Loucy (cell line): ENCODE results near the gene MACROD2.

Experiments used
- H2AFZ ChIP-seq: fragments of 200-600 bp; sonication (generic); 2 replicates; pipeline ENCODE4 v1.6.0; 2016; ENCODE audit warnings: antibody characterized with exemption, mild to moderate bottlenecking, low read length, moderate library complexity
- H3F3A ChIP-seq: fragments of 200-600 bp; 2 replicates; pipeline ENCODE4 v1.6.0; 2016; ENCODE audit warnings: antibody characterized with exemption, low read depth, mild to moderate bottlenecking
- H3K27me3 ChIP-seq: fragments of 200-600 bp; sonication (generic); 2 replicates; pipeline ENCODE4 v1.6.1; 2014; ENCODE audit warnings: low read length, mild to moderate bottlenecking; ENCODE audit not compliant: insufficient read depth, poor library complexity, severe bottlenecking
- H3K36me3 ChIP-seq: fragments of 200-600 bp; sonication (generic); 2 replicates; pipeline ENCODE4 v1.6.1; 2016; ENCODE audit warnings: low read length; ENCODE audit not compliant: insufficient read depth
- H3K4me1 ChIP-seq: fragments of 200-600 bp; sonication (generic); 2 replicates; pipeline ENCODE4 v1.5.1; 2014; ENCODE audit warnings: low read length, mild to moderate bottlenecking; ENCODE audit not compliant: insufficient read depth, poor library complexity, severe bottlenecking
- H3K4me2 ChIP-seq: fragments of 200-600 bp; sonication (generic); 2 replicates; pipeline ENCODE4 v1.6.0; 2014; ENCODE audit warnings: antibody characterized with exemption, low read length, low read depth, mild to moderate bottlenecking; ENCODE audit not compliant: poor library complexity, severe bottlenecking
- H3K4me3 ChIP-seq: fragments of 200-600 bp; sonication (generic); 2 replicates; pipeline ENCODE4 v1.5.1; 2014; ENCODE audit warnings: low read length, mild to moderate bottlenecking, mixed read lengths; ENCODE audit not compliant: poor library complexity, severe bottlenecking
- H3K79me2 ChIP-seq: fragments of 200-600 bp; sonication (generic); 2 replicates; pipeline ENCODE4 v1.6.1; 2014; ENCODE audit warnings: low read length; ENCODE audit not compliant: insufficient read depth
- H3K9ac ChIP-seq: fragments of 200-600 bp; sonication (generic); 2 replicates; pipeline ENCODE4 v1.6.0; 2014; ENCODE audit warnings: mild to moderate bottlenecking, low read depth, low read length, moderate library complexity; ENCODE audit not compliant: poor library complexity, severe bottlenecking
- H3K9me2 ChIP-seq: fragments of 200-600 bp; sonication (generic); replicated peaks from 2 replicates; pipeline ENCODE4 v1.6.1; 2016; ENCODE audit warnings: low read depth, low read length, mixed read lengths
- H3K9me3 ChIP-seq: fragments of 200-600 bp; sonication (generic); 2 replicates; pipeline ENCODE4 v1.6.1; 2014; ENCODE audit warnings: mild to moderate bottlenecking, antibody characterized with exemption, low read length, low read depth; ENCODE audit not compliant: insufficient read depth
- H4K20me1 ChIP-seq: fragments of 200-600 bp; sonication (generic); 2 replicates; pipeline ENCODE4 v1.6.0; 2014; ENCODE audit warnings: antibody characterized with exemption, low read length, mild to moderate bottlenecking; ENCODE audit not compliant: insufficient read depth, poor library complexity, severe bottlenecking
- CTCF ChIP-seq: fragments of 200-600 bp; sonication (generic); conservative IDR thresholded peaks from 2 replicates; pipeline ENCODE4 v1.5.1; 2014; ENCODE audit warnings: mild to moderate bottlenecking, antibody characterized with exemption, low read length
- EZH2phosphoT487 ChIP-seq: fragments of 200-600 bp; IDR thresholded peaks from 2 replicates; pipeline ENCODE4 v1.6.1; 2018; ENCODE audit warnings: antibody characterized with exemption, mild to moderate bottlenecking, moderate library complexity, borderline replicate concordance

MACROD2 gene

GRCh38 chr20:14604143-14604542, 608.8 kb downstream of the MACROD2 start:
- Histone ChIP-seq H3K4me2 (no peak overlapping the region), H3K9me3 (no peaks in the 10 kb centered on the region), H3K36me3 (no peaks in the 10 kb centered on the region), H3K4me1 (no peaks in the 10 kb centered on the region), H3F3A (no peaks in the 10 kb centered on the region), H3K4me3 (no peak overlapping the region), H4K20me1 (no peaks in the 10 kb centered on the region), H3K9ac (no peak overlapping the region), H3K27me3 (no peaks in the 10 kb centered on the region), H3K9me2 (no peaks in the 10 kb centered on the region), H3K79me2 (no peaks in the 10 kb centered on the region), H2AFZ (no peak overlapping the region)
- TF ChIP-seq EZH2phosphoT487 (no peak), CTCF (no peak)

- H3K9me3 ChIP-seq, result no peaks in the 10 kb centered on the region
- no peak overlapping the region for H3K4me3 ChIP-seq
- no peaks in the 10 kb centered on the region for H3K4me1 ChIP-seq
- H3K9me2 ChIP-seq, result no peaks in the 10 kb centered on the region
- TF ChIP-seq CTCF, result no peak
- no peak for TF ChIP-seq EZH2phosphoT487
- no peaks in the 10 kb centered on the region for H3K79me2 ChIP-seq
- no peaks in the 10 kb centered on the region for H3K27me3 ChIP-seq
- H4K20me1 ChIP-seq, result no peaks in the 10 kb centered on the region
- H3K9ac ChIP-seq, result no peak overlapping the region
- no peak overlapping the region for H2AFZ ChIP-seq
- no peaks in the 10 kb centered on the region for H3K36me3 ChIP-seq
- no peaks in the 10 kb centered on the region for H3F3A ChIP-seq
- no peak overlapping the region for H3K4me2 ChIP-seq
Observed at GRCh38 chr20:14609328-14610221, 614.3 kb downstream of the MACROD2 start.

GRCh38 chr20:14611479-14611878, 616.2 kb downstream of the MACROD2 start:
- H3K9me2 ChIP-seq, result no peaks in the 10 kb centered on the region
- H3K9ac ChIP-seq, result no peak overlapping the region

More at GRCh38 chr20:14611479-14611878, 616.2 kb downstream of the MACROD2 start:
- TF ChIP-seq EZH2phosphoT487, result no peak
- no peak for TF ChIP-seq CTCF
- H3K4me1 ChIP-seq, result no peaks in the 10 kb centered on the region
- H3K79me2 ChIP-seq, result no peaks in the 10 kb centered on the region
- no peaks in the 10 kb centered on the region for H3K27me3 ChIP-seq
- no peak overlapping the region for H2AFZ ChIP-seq
- H4K20me1 ChIP-seq, result no peaks in the 10 kb centered on the region
- H3K4me2 ChIP-seq, result no peak overlapping the region
- no peaks in the 10 kb centered on the region for H3F3A ChIP-seq
- H3K4me3 ChIP-seq, result no peak overlapping the region
- H3K36me3 ChIP-seq, result no peaks in the 10 kb centered on the region
- H3K9me3 ChIP-seq, result peaks cover 5% of the 10 kb centered on the region; the same call in 1 of the 2 replicates
